OCI-LY3 (cell line): Measurements from ENCODE around the gene NIPSNAP2.

Experiments used
- H2AFZ ChIP-seq: fragments of 200-600, 300-600 bp; shearing (Covaris generic); 2 replicates; pipeline ENCODE4 v1.6.0; 2014; ENCODE audit warnings: antibody characterized with exemption, low read depth, low read length
- H3K27ac ChIP-seq: fragments of 200-600, 300-600 bp; sonication (generic); 2 replicates; pipeline ENCODE4 v1.5.1; 2014; ENCODE audit warnings: mild to moderate bottlenecking, low read length, moderate library complexity, mixed read lengths
- H3K27me3 ChIP-seq: fragments of 200-600, 300-600 bp; sonication (generic); 2 replicates; pipeline ENCODE4 v1.6.1; 2014; ENCODE audit warnings: low read depth, low read length, mixed read lengths
- H3K36me3 ChIP-seq: fragments of 200-600, 300-600 bp; sonication (generic); replicated peaks from 2 replicates; pipeline ENCODE3; 2014; ENCODE audit warnings: low read depth, low read length, mixed read lengths
- H3K4me1 ChIP-seq: fragments of 300-600, 200-600 bp; sonication (generic); 2 replicates; pipeline ENCODE4 v1.6.1; 2014; ENCODE audit warnings: low read length, mixed read lengths
- H3K4me2 ChIP-seq: fragments of 200-600, 300-600 bp; sonication (generic); 2 replicates; pipeline ENCODE4 v1.6.1; 2014; ENCODE audit warnings: low read length, mixed read lengths
- H3K4me3 ChIP-seq: fragments of 300-600, 200-600 bp; sonication (generic); 2 replicates; pipeline ENCODE4 v1.5.1; 2014; ENCODE audit warnings: antibody characterized with exemption, mild to moderate bottlenecking, low read length, moderate library complexity
- H3K79me2 ChIP-seq: fragments of 300-600, 200-600 bp; shearing (Covaris generic); 2 replicates; pipeline ENCODE4 v1.6.1; 2014; ENCODE audit warnings: mild to moderate bottlenecking, low read length, mixed read lengths
- H3K9ac ChIP-seq: fragments of 300-600, 200-600 bp; shearing (Covaris generic); 2 replicates; pipeline ENCODE4 v1.6.0; 2014; ENCODE audit warnings: mild to moderate bottlenecking, low read length, moderate library complexity
- H3K9me3 ChIP-seq: fragments of 200-600, 300-600 bp; shearing (Covaris generic); 2 replicates; pipeline ENCODE4 v1.6.1; 2014; ENCODE audit warnings: low read length, mixed read lengths; ENCODE audit not compliant: insufficient read depth
- H4K20me1 ChIP-seq: fragments of 200-600, 300-600 bp; sonication (generic); 2 replicates; pipeline ENCODE4 v1.6.1; 2016; ENCODE audit warnings: low read length, mixed read lengths; ENCODE audit not compliant: insufficient read depth
- CTCF ChIP-seq: fragments of 200-600, 300-600 bp; sonication (generic); IDR thresholded peaks from 2 replicates; pipeline ENCODE4 v1.5.1; 2014; ENCODE audit warnings: antibody characterized with exemption, low read length, low read depth
- EZH2phosphoT487 ChIP-seq: fragments of 200-600 bp; shearing (Covaris generic); IDR thresholded peaks from 2 replicates; pipeline ENCODE4 v1.6.1; 2018; ENCODE audit warnings: antibody characterized with exemption, mixed run types, low read depth

Gene NIPSNAP2

GRCh38 chr7:55996856-55997500 is 32.6 kb downstream of the NIPSNAP2 start:
- H3K79me2 ChIP-seq = no peaks in the 10 kb centered on the region
- no peak overlapping the region for H3K27ac ChIP-seq
- no peak overlapping the region for H3K9ac ChIP-seq
- TF ChIP-seq EZH2phosphoT487 (no peak), CTCF (no peak)
- H3K4me3 ChIP-seq = no peak overlapping the region
- peaks cover 20% of the 10 kb centered on the region for H3K4me1 ChIP-seq
- peaks cover 16% of the 10 kb centered on the region for H3K36me3 ChIP-seq
- no peak overlapping the region for H2AFZ ChIP-seq
- H3K9me3 ChIP-seq = no peaks in the 10 kb centered on the region
- no peak overlapping the region for H3K4me2 ChIP-seq
- H4K20me1 ChIP-seq = no peaks in the 10 kb centered on the region
- no peaks in the 10 kb centered on the region for H3K27me3 ChIP-seq

DNA sequence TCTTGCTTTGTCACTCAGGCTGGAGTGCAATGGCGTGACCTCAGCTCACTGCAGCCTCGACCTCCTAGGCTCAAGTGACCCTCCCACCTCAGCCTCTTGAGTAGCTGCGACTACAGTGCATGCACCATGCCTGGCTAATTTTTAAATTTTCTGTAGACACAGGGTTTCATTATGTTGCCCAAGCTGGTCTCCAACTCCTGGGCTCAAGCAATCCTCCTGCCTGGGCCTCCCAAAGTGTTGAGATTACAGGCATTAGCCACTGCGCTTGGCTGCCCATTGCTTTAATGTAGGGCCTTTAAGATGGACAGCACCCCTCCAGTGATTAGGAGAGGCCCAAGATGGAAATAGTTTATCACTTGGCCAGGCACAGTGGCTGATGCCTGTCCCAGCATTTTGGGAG is 39.4 kb downstream of the NIPSNAP2 start:
- Histone ChIP-seq H3K4me1 (peaks cover 18% of the 10 kb centered on the region), H3K79me2 (no peaks in the 10 kb centered on the region), H3K27ac (no peak overlapping the region), H4K20me1 (no peaks in the 10 kb centered on the region), H2AFZ (no peak overlapping the region), H3K4me2 (no peak overlapping the region), H3K9me3 (no peaks in the 10 kb centered on the region), H3K27me3 (no peaks in the 10 kb centered on the region), H3K9ac (no peak overlapping the region), H3K36me3 (peaks cover 6% of the 10 kb centered on the region), H3K4me3 (no peak overlapping the region)
- TF ChIP-seq CTCF = no peak
- TF ChIP-seq EZH2phosphoT487 = no peak

GRCh38 chr7:56007167-56007652 is 42.8 kb downstream of the NIPSNAP2 start:
- Histone ChIP-seq H2AFZ (no peak overlapping the region), H3K9ac (no peak overlapping the region), H4K20me1 (no peaks in the 10 kb centered on the region), H3K4me1 (no peaks in the 10 kb centered on the region), H3K79me2 (no peaks in the 10 kb centered on the region), H3K27ac (no peak overlapping the region), H3K4me3 (no peak overlapping the region), H3K36me3 (peaks cover 3% of the 10 kb centered on the region), H3K27me3 (no peaks in the 10 kb centered on the region), H3K4me2 (no peak overlapping the region), H3K9me3 (no peaks in the 10 kb centered on the region)
- TF ChIP-seq CTCF = no peak
- no peak for TF ChIP-seq EZH2phosphoT487

DNA sequence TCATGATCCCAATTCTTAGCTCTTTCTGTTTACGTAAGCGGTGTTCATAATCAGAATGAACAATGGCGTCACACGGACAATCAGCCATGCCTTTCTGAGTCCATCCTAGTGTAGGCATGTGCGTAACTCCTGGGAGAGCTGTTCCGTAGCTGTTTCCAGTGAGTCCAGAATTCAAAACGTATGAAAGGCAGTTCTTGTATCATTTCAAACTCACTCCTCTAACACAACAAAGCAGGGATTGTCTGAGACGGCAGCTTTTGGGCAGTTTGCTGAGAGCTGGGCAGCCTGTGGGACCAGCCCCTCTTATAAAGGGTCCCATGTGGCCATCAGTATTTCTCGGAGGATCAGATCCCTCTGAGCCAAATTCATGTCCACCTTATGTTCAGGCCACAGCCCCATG is 43.5 kb downstream of the NIPSNAP2 start:
- H3K9ac ChIP-seq = no peak overlapping the region
- no peaks in the 10 kb centered on the region for H3K9me3 ChIP-seq
- no peaks in the 10 kb centered on the region for H3K4me1 ChIP-seq
- no peak overlapping the region for H3K27ac ChIP-seq
- TF ChIP-seq EZH2phosphoT487 (no peak), CTCF (no peak)
- no peaks in the 10 kb centered on the region for H4K20me1 ChIP-seq
- no peaks in the 10 kb centered on the region for H3K79me2 ChIP-seq
- H3K27me3 ChIP-seq = no peaks in the 10 kb centered on the region
- no peak overlapping the region for H3K4me3 ChIP-seq
- peaks cover 3% of the 10 kb centered on the region for H3K36me3 ChIP-seq
- no peak overlapping the region for H3K4me2 ChIP-seq
- H2AFZ ChIP-seq = no peak overlapping the region
